ENCODE measurements around the gene MYPOP.
"Not testable (repeated sequence)": the region's sequence is repeated elsewhere in the genome, so short reads cannot be mapped to it uniquely, and the experiment has no call there.

Gene MYPOP

GRCh38 chr19:45872095-45872919 is 30.1 kb downstream of the MYPOP start:
- no peak overlapping the region for H3K4me3 ChIP-seq (ENCODE audit: low read depth, low read length)
- no peak for DNase-seq (ENCODE audit: low read depth)
- TF ChIP-seq CTCF (IDR thresholded peaks at IDR 0.05; ENCODE audit: low read depth, low read length, missing control alignments): no peak

- no peak for TF ChIP-seq CTCF (IDR thresholded peaks at IDR 0.05; ENCODE audit: low read depth, low read length, missing control alignments)
- DNase-seq (ENCODE audit: low read depth): no peak
- H3K4me3 ChIP-seq (ENCODE audit: low read depth, low read length): no peak overlapping the region
Measured at GRCh38 chr19:45870798-45871197, 31.6 kb downstream of the MYPOP start.

- H3K4me3 ChIP-seq (ENCODE audit: low read depth, low read length); DNase-seq (ENCODE audit: low read depth): not testable (repeated sequence)
Measured at GRCh38 chr19:45867241-45867640, 35.2 kb downstream of the MYPOP start.

- TF ChIP-seq CTCF (IDR thresholded peaks at IDR 0.05; ENCODE audit: low read depth, low read length, missing control alignments): no peak
Measured at GRCh38 chr19:45866400-45867176, 35.8 kb downstream of the MYPOP start.

GRCh38 chr19:45865269-45865948 is 37.0 kb downstream of the MYPOP start:
- H3K4me3 ChIP-seq (ENCODE audit: low read depth, low read length): no peak overlapping the region
- no peak for TF ChIP-seq CTCF (IDR thresholded peaks at IDR 0.05; ENCODE audit: low read depth, low read length, missing control alignments)
- no peak for DNase-seq (ENCODE audit: low read depth)

More at GRCh38 chr19:45866400-45867176, 35.8 kb downstream of the MYPOP start:
- DNase-seq (ENCODE audit: low read depth): no peak
- no peak overlapping the region for H3K4me3 ChIP-seq (ENCODE audit: low read depth, low read length)

- no peak for DNase-seq (ENCODE audit: low read depth)
- no peak for TF ChIP-seq CTCF (IDR thresholded peaks at IDR 0.05; ENCODE audit: low read depth, low read length, missing control alignments)
- H3K4me3 ChIP-seq (ENCODE audit: low read depth, low read length): no peak overlapping the region
Measured at GRCh38 chr19:45864629-45865082, 37.8 kb downstream of the MYPOP start.

All from GM12864 (cell line).